HepG2 (cell line): ENCODE results near the gene SECTM1. TPM values are rescaled to one million over a fixed set of nuclear protein-coding genes. Genes with fewer than 3 reads are reported as not detected.

Experiments
- ATF1 ChIP-seq: IDR thresholded peaks from 2 replicates; pipeline ENCODE4 v1.6.1; 2016; ENCODE audit warnings: mild to moderate bottlenecking, control low read depth
- CREM ChIP-seq, 2 experiments: sonication (generic) in 1 of 2; formaldehyde crosslinking in 1 of 2; IDR thresholded peaks; 2 replicates each; pipeline versions ENCODE4 v1.4.0 to v1.6.1; 2016 to 2020; ENCODE audit warnings: antibody characterized with exemption in 1 of 2, mild to moderate bottlenecking in 1 of 2, missing genetic modification reagents in 1 of 2
- DNMT3B ChIP-seq: conservative IDR thresholded peaks from 2 replicates; pipeline ENCODE4 v1.6.1; 2016; ENCODE audit warnings: missing biosample characterization, control low read depth
- HDAC1 ChIP-seq: sonication (generic); formaldehyde crosslinking; IDR thresholded peaks from 2 replicates; pipeline ENCODE4 v1.5.1; 2020; ENCODE audit warnings: mild to moderate bottlenecking, missing genetic modification reagents
- HDAC2 ChIP-seq: sonication (generic); formaldehyde crosslinking; IDR thresholded peaks from 2 replicates; pipeline ENCODE4 v1.4.0; 2020; ENCODE audit warnings: missing genetic modification reagents
- HNRNPL ChIP-seq: fragments of 200-400 bp; formaldehyde crosslinking; IDR thresholded peaks from 2 replicates; pipeline ENCODE4 v1.6.1; 2017; ENCODE audit warnings: mild to moderate bottlenecking, low read depth, low read length
- NFE2 ChIP-seq: sonication (generic); formaldehyde crosslinking; IDR thresholded peaks from 2 replicates; pipeline ENCODE4 v1.4.0; 2020; ENCODE audit warnings: missing genetic modification reagents
- NFYB ChIP-seq: sonication (generic); formaldehyde crosslinking; IDR thresholded peaks from 2 replicates; pipeline ENCODE4 v1.4.0; 2020; ENCODE audit warnings: missing genetic modification reagents
- PHF21A ChIP-seq: sonication (generic); formaldehyde crosslinking; IDR thresholded peaks from 2 replicates; pipeline ENCODE4 v1.5.0; 2020; ENCODE audit warnings: mild to moderate bottlenecking, missing genetic modification reagents
- TCF7L2 ChIP-seq: IDR thresholded peaks from 2 replicates; pipeline ENCODE4 v1.6.1; 2011; ENCODE audit warnings: mild to moderate bottlenecking, low read depth, low read length, moderate library complexity
- ZNF234 ChIP-seq: sonication (generic); formaldehyde crosslinking; conservative IDR thresholded peaks from 2 replicates; pipeline ENCODE4 v1.5.1; 2020; ENCODE audit warnings: mild to moderate bottlenecking, missing genetic modification reagents
- ZNF30 ChIP-seq: sonication (generic); formaldehyde crosslinking; IDR thresholded peaks from 2 replicates; pipeline ENCODE4 v1.5.0; 2020; ENCODE audit warnings: mild to moderate bottlenecking, missing genetic modification reagents
- ZNF468 ChIP-seq: sonication (generic); formaldehyde crosslinking; IDR thresholded peaks from 2 replicates; pipeline ENCODE4 v1.8.0; 2022; ENCODE audit warnings: mild to moderate bottlenecking, moderate library complexity, missing genetic modification reagents
- ZNF839 ChIP-seq: sonication (generic); formaldehyde crosslinking; IDR thresholded peaks from 2 replicates; pipeline ENCODE4 v1.4.0; 2020; ENCODE audit warnings: missing genetic modification reagents, mild to moderate bottlenecking, borderline replicate concordance
- polyA plus RNA-seq, 8 experiments: library from polyadenylated mRNA; depleted of rRNA in 3 of 8; stranded (reverse) in 7 of 8; unstranded in 1 of 8; fragments of >200 nt; fragmentation: Illumina TruSeq in 4 of 8; extraction: Trizol in 4 of 8; gene quantifications; 2 replicates each; pipeline versions ENCODE4 v1.2.1 to v1.2.3, GENCODE V29; 2011 to 2016; ENCODE audit warnings: low read depth in 4 of 8, missing spikeins in 1 of 8, mixed read lengths in 1 of 8; ENCODE audit not compliant: insufficient read depth in 1 of 8
- total RNA-seq, 5 experiments: library from RNA; depleted of rRNA; stranded (reverse); fragments of >200 nt; fragmentation: Illumina TruSeq; extraction: Trizol; gene quantifications; 2 replicates each; pipeline ENCODE4 v1.2.3, GENCODE V29; 2016; ENCODE audit warnings: low read depth in 1 of 5
- TF ChIP-seq, protein P1 (sequence below): sonication (generic); formaldehyde crosslinking; IDR thresholded peaks from 2 replicates; pipeline ENCODE4 v1.9.0; 2022; ENCODE audit warnings: missing genetic modification reagents, mild to moderate bottlenecking, borderline replicate concordance
- TF ChIP-seq, protein P2 (sequence below): sonication (generic); formaldehyde crosslinking; IDR thresholded peaks from 2 replicates; pipeline ENCODE4 v1.4.0; 2020; ENCODE audit warnings: missing genetic modification reagents, borderline replicate concordance
- TF ChIP-seq, protein P3 (sequence below): sonication (generic); formaldehyde crosslinking; conservative IDR thresholded peaks from 2 replicates; pipeline ENCODE4 v1.8.0; 2022; ENCODE audit warnings: mild to moderate bottlenecking, moderate library complexity, missing genetic modification reagents
- TF ChIP-seq, protein P4 (sequence below): sonication (generic); formaldehyde crosslinking; IDR thresholded peaks from 2 replicates; pipeline ENCODE4 v1.4.0; 2020; ENCODE audit warnings: missing genetic modification reagents

Gene SECTM1
- total and polyA plus RNA-seq, 2 of the 13 experiments (the other 11 are each of a cell fraction or from before 2014, with no cell fraction given) = 3.5 to 5.3 TPM

DNA sequence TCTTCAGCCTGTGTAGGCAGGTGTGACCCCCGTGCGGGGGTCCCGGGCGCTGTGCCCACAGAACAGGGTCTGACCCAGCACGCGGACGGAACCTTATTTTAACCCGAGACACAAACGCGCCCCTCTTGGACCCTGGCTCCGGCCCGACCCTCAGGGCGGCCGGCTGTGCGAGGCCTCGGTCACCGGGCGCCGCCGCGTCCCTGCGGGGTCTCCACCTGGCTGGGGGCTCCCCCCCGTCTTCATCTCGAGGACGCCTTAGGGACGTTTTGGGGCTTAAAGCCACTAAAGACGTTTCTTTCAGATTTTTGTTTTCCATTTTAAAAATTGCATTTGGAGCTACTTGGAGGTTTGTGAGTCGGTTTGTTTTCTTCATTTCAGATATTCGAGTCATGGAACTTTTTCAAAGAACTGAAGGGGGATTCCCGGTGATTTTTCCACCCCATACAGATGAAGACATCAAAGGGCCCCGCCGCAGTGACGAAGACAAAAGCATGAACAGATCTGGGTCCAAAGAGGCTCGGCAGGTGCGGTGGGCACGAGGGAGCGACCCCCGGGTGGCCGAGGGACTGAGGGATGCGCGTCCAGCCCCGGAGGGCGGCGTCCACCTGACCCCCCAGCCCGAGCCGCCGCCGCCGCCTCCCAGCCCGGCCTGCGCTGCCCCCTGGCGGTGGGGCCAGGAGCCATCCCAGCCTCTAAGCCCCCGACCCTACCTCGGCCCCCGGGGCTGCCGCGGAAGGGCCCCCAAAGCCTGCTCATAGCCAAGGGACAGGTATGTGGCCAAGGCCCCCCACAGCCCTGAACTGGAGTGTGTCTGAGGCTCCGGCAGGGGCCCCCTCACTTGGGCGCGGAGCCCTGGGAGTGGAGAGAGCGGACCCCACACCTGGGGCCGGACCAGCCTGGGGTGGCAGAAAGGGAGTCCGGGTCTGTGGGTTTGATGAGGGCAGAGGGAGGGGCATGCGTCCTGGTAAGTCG lies 12.3 kb downstream of the SECTM1 start (continued):
- TF ChIP-seq, protein P1, sequence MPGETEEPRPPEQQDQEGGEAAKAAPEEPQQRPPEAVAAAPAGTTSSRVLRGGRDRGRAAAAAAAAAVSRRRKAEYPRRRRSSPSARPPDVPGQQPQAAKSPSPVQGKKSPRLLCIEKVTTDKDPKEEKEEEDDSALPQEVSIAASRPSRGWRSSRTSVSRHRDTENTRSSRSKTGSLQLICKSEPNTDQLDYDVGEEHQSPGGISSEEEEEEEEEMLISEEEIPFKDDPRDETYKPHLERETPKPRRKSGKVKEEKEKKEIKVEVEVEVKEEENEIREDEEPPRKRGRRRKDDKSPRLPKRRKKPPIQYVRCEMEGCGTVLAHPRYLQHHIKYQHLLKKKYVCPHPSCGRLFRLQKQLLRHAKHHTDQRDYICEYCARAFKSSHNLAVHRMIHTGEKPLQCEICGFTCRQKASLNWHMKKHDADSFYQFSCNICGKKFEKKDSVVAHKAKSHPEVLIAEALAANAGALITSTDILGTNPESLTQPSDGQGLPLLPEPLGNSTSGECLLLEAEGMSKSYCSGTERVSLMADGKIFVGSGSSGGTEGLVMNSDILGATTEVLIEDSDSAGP (CRISPR knock-in tag) = peak; percentile 71; the same call in 1 of the 2 replicates
- no peak for TF ChIP-seq ZNF839 (CRISPR knock-in tag)
- TF ChIP-seq PHF21A (CRISPR knock-in tag) = no peak
- TF ChIP-seq, protein P2, sequence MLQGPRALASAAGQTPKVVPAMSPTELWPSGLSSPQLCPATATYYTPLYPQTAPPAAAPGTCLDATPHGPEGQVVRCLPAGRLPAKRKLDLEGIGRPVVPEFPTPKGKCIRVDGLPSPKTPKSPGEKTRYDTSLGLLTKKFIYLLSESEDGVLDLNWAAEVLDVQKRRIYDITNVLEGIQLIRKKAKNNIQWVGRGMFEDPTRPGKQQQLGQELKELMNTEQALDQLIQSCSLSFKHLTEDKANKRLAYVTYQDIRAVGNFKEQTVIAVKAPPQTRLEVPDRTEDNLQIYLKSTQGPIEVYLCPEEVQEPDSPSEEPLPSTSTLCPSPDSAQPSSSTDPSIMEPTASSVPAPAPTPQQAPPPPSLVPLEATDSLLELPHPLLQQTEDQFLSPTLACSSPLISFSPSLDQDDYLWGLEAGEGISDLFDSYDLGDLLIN = no peak
- TF ChIP-seq NFYB = no peak
- no peak; the same call in 1 of the 2 replicates for TF ChIP-seq TCF7L2
- TF ChIP-seq ZNF468 (CRISPR knock-in tag) = peak; percentile 68; the same call in 1 of the 2 replicates
- TF ChIP-seq, protein P3, sequence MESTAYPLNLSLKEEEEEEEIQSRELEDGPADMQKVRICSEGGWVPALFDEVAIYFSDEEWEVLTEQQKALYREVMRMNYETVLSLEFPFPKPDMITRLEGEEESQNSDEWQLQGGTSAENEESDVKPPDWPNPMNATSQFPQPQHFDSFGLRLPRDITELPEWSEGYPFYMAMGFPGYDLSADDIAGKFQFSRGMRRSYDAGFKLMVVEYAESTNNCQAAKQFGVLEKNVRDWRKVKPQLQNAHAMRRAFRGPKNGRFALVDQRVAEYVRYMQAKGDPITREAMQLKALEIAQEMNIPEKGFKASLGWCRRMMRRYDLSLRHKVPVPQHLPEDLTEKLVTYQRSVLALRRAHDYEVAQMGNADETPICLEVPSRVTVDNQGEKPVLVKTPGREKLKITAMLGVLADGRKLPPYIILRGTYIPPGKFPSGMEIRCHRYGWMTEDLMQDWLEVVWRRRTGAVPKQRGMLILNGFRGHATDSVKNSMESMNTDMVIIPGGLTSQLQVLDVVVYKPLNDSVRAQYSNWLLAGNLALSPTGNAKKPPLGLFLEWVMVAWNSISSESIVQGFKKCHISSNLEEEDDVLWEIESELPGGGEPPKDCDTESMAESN (CRISPR knock-in tag) = no peak; the same call in 1 of the 2 replicates
- TF ChIP-seq DNMT3B (CRISPR knock-in tag) = no peak
- TF ChIP-seq ZNF30 = no peak
- TF ChIP-seq CREM (IDR thresholded peaks at IDR 0.05) = no peak
- TF ChIP-seq CREM (CRISPR knock-in tag; IDR thresholded peaks at IDR 0.05) = no peak
- TF ChIP-seq, protein P4, sequence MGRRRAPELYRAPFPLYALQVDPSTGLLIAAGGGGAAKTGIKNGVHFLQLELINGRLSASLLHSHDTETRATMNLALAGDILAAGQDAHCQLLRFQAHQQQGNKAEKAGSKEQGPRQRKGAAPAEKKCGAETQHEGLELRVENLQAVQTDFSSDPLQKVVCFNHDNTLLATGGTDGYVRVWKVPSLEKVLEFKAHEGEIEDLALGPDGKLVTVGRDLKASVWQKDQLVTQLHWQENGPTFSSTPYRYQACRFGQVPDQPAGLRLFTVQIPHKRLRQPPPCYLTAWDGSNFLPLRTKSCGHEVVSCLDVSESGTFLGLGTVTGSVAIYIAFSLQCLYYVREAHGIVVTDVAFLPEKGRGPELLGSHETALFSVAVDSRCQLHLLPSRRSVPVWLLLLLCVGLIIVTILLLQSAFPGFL (CRISPR knock-in tag) = no peak
- peak; percentile 53 for TF ChIP-seq HDAC1
- TF ChIP-seq HDAC2 (CRISPR knock-in tag) = peak; percentile 32; the same call in 1 of the 2 replicates
- no peak for TF ChIP-seq NFE2 (CRISPR knock-in tag)
- no peak for TF ChIP-seq ZNF234
- TF ChIP-seq ATF1 (CRISPR knock-in tag) = no peak
- no peak for TF ChIP-seq HNRNPL
